Gastroesophageal sphincter (tissue), 3 donors: Measurements from ENCODE around the gene GAMT.

Experiments
- CTCF ChIP-seq, 4 experiments: fragments of 200-600 bp in 2 of 4; fragments of 450-650 bp in 2 of 4; sonication (generic) in 1 of 4; IDR thresholded peaks; one replicate each; pipeline ENCODE4 v1.5.1; 2017 to 2019; ENCODE audit warnings: antibody characterized with exemption in 4 of 4, mild to moderate bottlenecking in 2 of 4, moderate library complexity in 2 of 4
- POLR2A ChIP-seq, 2 donors: fragments of 450-650 bp; IDR thresholded peaks; one replicate each; pipeline ENCODE4 v1.6.1; 2017; ENCODE audit warnings: antibody characterized with exemption in 2 of 2, mild to moderate bottlenecking in 2 of 2, moderate library complexity in 1 of 2
- POLR2AphosphoS5 ChIP-seq: sonication (generic); formaldehyde crosslinking; IDR thresholded peaks from one replicate; pipeline ENCODE4 v1.6.1; 2017; ENCODE audit warnings: antibody characterized with exemption

- TF ChIP-seq CTCF (IDR thresholded peaks at IDR 0.05) = no peak
- TF ChIP-seq POLR2A (IDR thresholded peaks at IDR 0.05) = peak; percentile 14 to 23
- TF ChIP-seq POLR2AphosphoS5 = peak; percentile 39
These were observed 7.2 kb upstream of the GAMT start for GRCh38 chr19:1408300-1409203.
